ENCODE measurements around the gene FOXD4. TPM values are rescaled to one million over a fixed set of nuclear protein-coding genes. Genes with fewer than 3 reads are reported as not detected.

FOXD4 gene
- 0.24 and 0.43 TPM in 2 replicates for total RNA-seq

GRCh38 chr9:117995-118467 lies at the start of gene FOXD4:
Gene FOXD4, minus strand, starts transcription at chr9:118417. Its CDS starts 298 bp downstream, at chr9:118119.

Other genes with a start within 250 kb of the FOXD4 start
- 6.0 and 9.8 TPM in 2 replicates for gene WASHC1, start 89.0 kb downstream of the FOXD4 start, total RNA-seq
- 20.5 and 38.8 TPM in 2 replicates for gene ZNG1A, start 60.6 kb upstream of the FOXD4 start, total RNA-seq
- 0.24 and 0.85 TPM in 2 replicates for gene DOCK8, start 96.4 kb upstream of the FOXD4 start, total RNA-seq